K562 (cell line): ENCODE measurements around the gene ITGAE. TPM values are rescaled to one million over a fixed set of nuclear protein-coding genes. Genes with fewer than 3 reads are reported as not detected.

Experiments
- ATAC-seq: fragments of 200-7000 bp; cut with Tn5 transposase; 3 replicates; pipeline ENCODE4 v1.9.1; 2020; ENCODE audit warnings: moderate library complexity
- BruUV-seq: library from RNA; stranded (reverse); fragments of 400-500 nt; replicated peaks from 2 replicates; lab custom pipeline; 2021; lab: Mats Ljungman, UMichigan
- CTCF ChIA-PET: fragments of 300-600 bp; formaldehyde crosslinking; extraction: SDS; loops from one replicate; lab custom pipeline; 2021; ENCODE audit warnings: low intra/inter-chr PET ratio; lab: Yijun Ruan, JAX
- POLR2A ChIA-PET: fragments of 300-600, 350-650 bp; sonication (Branson Sonifier 250); formaldehyde crosslinking; extraction: SDS; loops from one replicate; lab custom pipeline; 2021; ENCODE audit warnings: antibody characterized with exemption, inconsistent platforms; lab: Yijun Ruan, JAX
- DNase-seq, 4 experiments: peaks; one replicate each; pipeline versions ENCODE4 v3.0.0 to v3.0.0-alpha.2; 2011 to 2018; ENCODE audit warnings: low spot score in 3 of 4, mixed read lengths in 3 of 4; ENCODE audit errors: extremely low read depth in 1 of 4
- FAIRE-seq: peaks from 2 replicates; lab custom pipeline; 2011; peaks lifted over from hg19 to GRCh38; lab: Jason Lieb, UNC
- H2AFZ ChIP-seq: 2 replicates; pipeline ENCODE4 v1.6.0; 2011; ENCODE audit warnings: low read depth, low read length, control low read depth, inconsistent platforms
- H3K27ac ChIP-seq: fragments of 200-600 bp; 3 replicates; pipeline ENCODE4 v1.8.0; 2011; ENCODE audit warnings: low read depth, mild to moderate bottlenecking, control low read depth, inconsistent platforms, low read length, moderate library complexity, mixed read lengths; ENCODE audit errors: extremely low read depth
- H3K27me3 ChIP-seq, 2 experiments: fragments of 300-600 bp in 1 of 2; 2 replicates in 1 of 2; 3 replicates in 1 of 2; pipeline versions ENCODE4 v1.6.0 to v1.8.0; 2011; ENCODE audit warnings: inconsistent platforms in 2 of 2, low read length in 2 of 2, mild to moderate bottlenecking in 1 of 2, mixed read lengths in 1 of 2, moderate library complexity in 1 of 2; ENCODE audit not compliant: control insufficient read depth in 2 of 2, insufficient read depth in 2 of 2
- H3K36me3 ChIP-seq: fragments of 300-600 bp; 3 replicates; pipeline ENCODE4 v1.8.0; 2011; ENCODE audit warnings: mild to moderate bottlenecking, low read length, inconsistent platforms; ENCODE audit not compliant: control insufficient read depth, insufficient read depth
- H3K4me1 ChIP-seq, 2 experiments: fragments of 200-600 bp in 1 of 2; replicated peaks in 1 of 2; 2 replicates in 1 of 2; 3 replicates in 1 of 2; pipeline versions ENCODE4 v1.5.1 to v1.8.0; 2011; ENCODE audit warnings: inconsistent platforms in 2 of 2, low read length in 2 of 2, mild to moderate bottlenecking in 1 of 2, mixed read lengths in 1 of 2, moderate library complexity in 1 of 2; ENCODE audit not compliant: control insufficient read depth in 2 of 2, insufficient read depth in 2 of 2
- H3K4me2 ChIP-seq: 2 replicates; pipeline ENCODE4 v1.6.1; 2011; ENCODE audit warnings: low read length, control low read depth, inconsistent platforms, mixed read lengths; ENCODE audit not compliant: insufficient read depth
- H3K4me3 ChIP-seq: fragments of 200-600 bp; sonication (generic), shearing (Covaris generic); 2 replicates; pipeline ENCODE4 v1.5.1; 2016; ENCODE audit warnings: control low read depth, inconsistent platforms
- H3K79me2 ChIP-seq: fragments of 200-600 bp; 3 replicates; pipeline ENCODE4 v1.8.0; 2011; ENCODE audit warnings: low read length, inconsistent platforms; ENCODE audit not compliant: control insufficient read depth, insufficient read depth
- H3K9ac ChIP-seq, 2 experiments: 2 replicates each; pipeline versions ENCODE4 v1.6.0 to v1.6.1; 2011; ENCODE audit warnings: low read depth in 2 of 2, low read length in 2 of 2, control low read depth in 1 of 2, inconsistent platforms in 1 of 2, mild to moderate bottlenecking in 1 of 2, mixed read lengths in 1 of 2; ENCODE audit not compliant: insufficient read depth in 1 of 2
- H3K9me1 ChIP-seq: one replicate; pipeline ENCODE4 v1.6.0; 2011; ENCODE audit warnings: inconsistent platforms, mild to moderate bottlenecking, low read length, moderate library complexity; ENCODE audit not compliant: control insufficient read depth, insufficient read depth
- H3K9me3 ChIP-seq: replicated peaks from 2 replicates; pipeline ENCODE4 v1.5.1; 2011; ENCODE audit warnings: low read depth, low read length, inconsistent platforms; ENCODE audit not compliant: control insufficient read depth, insufficient read depth
- H4K20me1 ChIP-seq: replicated peaks from 2 replicates; pipeline ENCODE4 v1.6.1; 2011; ENCODE audit warnings: low read length, inconsistent platforms, mixed read lengths; ENCODE audit not compliant: control insufficient read depth, insufficient read depth
- ELK1 ChIP-seq: sonication (generic); formaldehyde crosslinking; IDR thresholded peaks from 2 replicates; pipeline ENCODE4 v1.8.1; 2022; ENCODE audit warnings: missing genetic modification reagents
- L3MBTL2 ChIP-seq: fragments of 450-650 bp; IDR thresholded peaks from 2 replicates; pipeline ENCODE4 v1.6.1; 2016; ENCODE audit warnings: mild to moderate bottlenecking, moderate library complexity
- NR0B1 ChIP-seq: fragments of 450-650 bp; IDR thresholded peaks from one replicate; pipeline ENCODE4 v1.6.1; 2018; ENCODE audit warnings: mild to moderate bottlenecking, moderate library complexity; ENCODE audit not compliant: partially characterized antibody
- ZNF232 ChIP-seq: sonication (generic); formaldehyde crosslinking; IDR thresholded peaks from 2 replicates; pipeline ENCODE4 v1.8.0; 2022; ENCODE audit warnings: mild to moderate bottlenecking, missing genetic modification reagents
- WGBS: fragments of 100-300 bp; shearing (Covaris generic); methylation state at CpG from one replicate; pipeline ENCODE4 v1.1.6; 2016; ENCODE audit warnings: low coverage, mixed read lengths; ENCODE audit not compliant: insufficient coverage; ENCODE audit errors: missing lambda C conversion rate; 5-methylcytosine and 5-hydroxymethylcytosine counted together
- in situ Hi-C: fragments of 300-500 bp; cut with MboI; formaldehyde crosslinking; loops from 4 replicates; pipeline ENCODE4 v1.15.0; 2018; ENCODE audit warnings: inconsistent platforms, mixed read lengths
- intact Hi-C: fragments of 100-400 bp; cut with micrococcal nuclease; formaldehyde crosslinking; loops from 2 replicates; pipeline ENCODE4 v1.14.2; 2022
- polyA plus RNA-seq, 8 experiments: library from polyadenylated mRNA; depleted of rRNA in 4 of 8; stranded (reverse) in 5 of 8; unstranded in 3 of 8; fragments of >200 nt; fragmentation: Nextera tagmentation in 2 of 8; fragmentation: Illumina TruSeq in 1 of 8; extraction: Ambion mirVana in 2 of 8; extraction: Trizol in 1 of 8; gene quantifications; 2 replicates each; pipeline versions ENCODE4 v1.2.1 to v1.2.3, GENCODE V29; 2011 to 2014; ENCODE audit warnings: inconsistent platforms in 1 of 8, missing spikeins in 1 of 8
- total RNA-seq, 7 experiments: library from RNA; depleted of rRNA in 6 of 7; stranded (reverse); fragments of >200 nt in 6 of 7; fragmentation: Illumina TruSeq in 2 of 7; extraction: Trizol in 2 of 7; gene quantifications; 2 replicates each; pipeline versions ENCODE4 v1.2.1 to v1.2.3, GENCODE V29; 2011 to 2021; ENCODE audit warnings: low replicate concordance in 1 of 7

The ITGAE gene
- total and polyA plus RNA-seq, 9 of the 15 experiments (the other 6 are each of a cell fraction or from before 2014, with no cell fraction given): 14.8 to 160 (median 27.0) TPM

GRCh38 chr17:3802461-3803307 is 1.7 kb upstream of the ITGAE start:
- H3K27ac ChIP-seq: no peak overlapping the region
- no peak for FAIRE-seq

More at GRCh38 chr17:3802461-3803307, 1.7 kb upstream of the ITGAE start:
- ChIA-PET POLR2A (no interaction called here), CTCF (no interaction called here)
- no peak for ATAC-seq
- Histone ChIP-seq H3K36me3 (peaks cover 10% of the 10 kb centered on the region; the same call in 2 of the 3 replicates), H3K79me2 (no peaks in the 10 kb centered on the region), H3K27me3 (no peaks in the 10 kb centered on the region), H3K4me3 (no peak overlapping the region), H3K4me1 (peaks cover 0 to 2% of the 10 kb centered on the region in 2 experiments; a peak in 2 of 5 replicates), H2AFZ (no peak overlapping the region), H3K9me1 (no peaks in the 10 kb centered on the region), H3K4me2 (no peak overlapping the region), H4K20me1 (no peaks in the 10 kb centered on the region), H3K9ac (peak overlapping the region in 1 of 2 experiments; percentile 58; a peak in 2 of 4 replicates), H3K9me3 (no peaks in the 10 kb centered on the region)
- TF ChIP-seq ELK1 (CRISPR knock-in tag) (no peak), NR0B1 (no peak), L3MBTL2 (no peak), ZNF232 (CRISPR knock-in tag) (no peak)
- intact Hi-C loops (no loop called here), in situ Hi-C loops (no loop called here)
- DNase-seq: no peak
- 66% methylated on average over 16 of the region's 19 CpGs for WGBS
- no TSS peak for BruUV-seq
